HEK293 (cell line): ENCODE data around the gene MFAP5.
A peak's percentile ranks its signal among the peaks of the same experiment; 100 is the strongest.

Experiments used
- BCL11B ChIP-seq: fragments of 450-650 bp; formaldehyde crosslinking; IDR thresholded peaks from 2 replicates; pipeline ENCODE4 v1.5.1; 2016; ENCODE audit warnings: low read depth, missing biosample characterization, missing genetic modification characterization
- GLI2 ChIP-seq: fragments of 450-650 bp; formaldehyde crosslinking; IDR thresholded peaks from 2 replicates; pipeline ENCODE4; 2017; ENCODE audit warnings: missing biosample characterization, missing genetic modification characterization, low read depth, borderline replicate concordance
- GLIS1 ChIP-seq: fragments of 450-650 bp; formaldehyde crosslinking; IDR thresholded peaks from 2 replicates; pipeline ENCODE4 v1.5.1; 2016; ENCODE audit warnings: missing biosample characterization, missing genetic modification characterization
- HOXA7 ChIP-seq: sonication (generic); formaldehyde crosslinking; IDR thresholded peaks from 2 replicates; pipeline ENCODE4 v1.8.1; 2022; ENCODE audit warnings: missing genetic modification reagents, borderline replicate concordance
- HOXC10 ChIP-seq: sonication (generic); formaldehyde crosslinking; IDR thresholded peaks from 2 replicates; pipeline ENCODE4 v1.8.1; 2023; ENCODE audit warnings: mild to moderate bottlenecking, missing genetic modification reagents
- IKZF3 ChIP-seq: fragments of 450-650 bp; IDR thresholded peaks from 2 replicates; pipeline ENCODE4 v1.5.0; 2018; ENCODE audit warnings: missing biosample characterization, mild to moderate bottlenecking, missing genetic modification characterization, moderate library complexity
- KLF8 ChIP-seq: fragments of 450-650 bp; formaldehyde crosslinking; IDR thresholded peaks from 2 replicates; pipeline ENCODE4 v1.5.1; 2016; ENCODE audit warnings: missing biosample characterization, missing genetic modification characterization
- TCF7L2 ChIP-seq: IDR thresholded peaks from 2 replicates; pipeline ENCODE4 v1.6.1; 2011; ENCODE audit warnings: low read depth, mild to moderate bottlenecking, inconsistent platforms, low read length, moderate library complexity, borderline replicate concordance
- TRIM28 ChIP-seq: IDR thresholded peaks from 2 replicates; pipeline ENCODE4 v1.6.1; 2011; ENCODE audit warnings: low read length, control low read depth, borderline replicate concordance
- ZNF146 ChIP-seq: fragments of 450-650 bp; formaldehyde crosslinking; IDR thresholded peaks from 2 replicates; pipeline ENCODE4 v1.5.1; 2016; ENCODE audit warnings: missing biosample characterization, missing genetic modification characterization
- ZNF184 ChIP-seq: fragments of 450-650 bp; IDR thresholded peaks from 2 replicates; pipeline ENCODE4 v1.5.1; 2018; ENCODE audit warnings: missing biosample characterization, mild to moderate bottlenecking, missing genetic modification characterization
- ZNF302 ChIP-seq: fragments of 450-650 bp; formaldehyde crosslinking; IDR thresholded peaks from 2 replicates; pipeline ENCODE4 v1.5.1; 2016; ENCODE audit warnings: missing biosample characterization, missing genetic modification characterization, low read depth
- ZNF37A ChIP-seq: fragments of 450-650 bp; IDR thresholded peaks from 2 replicates; pipeline ENCODE4 v1.5.1; 2018; ENCODE audit warnings: missing biosample characterization, missing genetic modification characterization
- ZNF501 ChIP-seq: fragments of 450-650 bp; formaldehyde crosslinking; IDR thresholded peaks from 2 replicates; pipeline ENCODE4 v1.5.1; 2016; ENCODE audit warnings: missing biosample characterization, missing genetic modification characterization
- ZNF514 ChIP-seq: fragments of 450-650 bp; formaldehyde crosslinking; IDR thresholded peaks from 2 replicates; pipeline ENCODE4 v1.5.1; 2016; ENCODE audit warnings: missing biosample characterization, missing genetic modification characterization
- ZNF530 ChIP-seq: fragments of 450-650 bp; formaldehyde crosslinking; IDR thresholded peaks from 2 replicates; pipeline ENCODE4 v1.5.1; 2016; ENCODE audit warnings: low read depth, missing biosample characterization, missing genetic modification characterization
- ZNF558 ChIP-seq: fragments of 450-650 bp; formaldehyde crosslinking; IDR thresholded peaks from 2 replicates; pipeline ENCODE4 v1.5.1; 2016; ENCODE audit warnings: missing biosample characterization, missing genetic modification characterization
- ZNF571 ChIP-seq: fragments of 450-650 bp; formaldehyde crosslinking; IDR thresholded peaks from 2 replicates; pipeline ENCODE4 v1.5.0; 2017; ENCODE audit warnings: missing biosample characterization, missing genetic modification characterization
- ZNF610 ChIP-seq: fragments of 450-650 bp; formaldehyde crosslinking; IDR thresholded peaks from 2 replicates; pipeline ENCODE4 v1.5.1; 2016; ENCODE audit warnings: missing biosample characterization, missing genetic modification characterization, borderline replicate concordance
- ZNF621 ChIP-seq: fragments of 450-650 bp; formaldehyde crosslinking; IDR thresholded peaks from 2 replicates; pipeline ENCODE4 v1.5.1; 2017; ENCODE audit warnings: missing biosample characterization, missing genetic modification characterization
- ZNF623 ChIP-seq: fragments of 450-650 bp; formaldehyde crosslinking; IDR thresholded peaks from 2 replicates; pipeline ENCODE4 v1.5.1; 2016; ENCODE audit warnings: missing biosample characterization, missing genetic modification characterization
- ZNF76 ChIP-seq: fragments of 450-650 bp; formaldehyde crosslinking; IDR thresholded peaks from 2 replicates; pipeline ENCODE4; 2016; ENCODE audit warnings: low read depth, missing biosample characterization, missing genetic modification characterization, borderline replicate concordance
- ZNF785 ChIP-seq: fragments of 450-650 bp; formaldehyde crosslinking; IDR thresholded peaks from 2 replicates; pipeline ENCODE4 v1.5.1; 2016; ENCODE audit warnings: missing biosample characterization, missing genetic modification characterization
- ZNF843 ChIP-seq: fragments of 450-650 bp; formaldehyde crosslinking; IDR thresholded peaks from 2 replicates; pipeline ENCODE4 v1.5.1; 2016; ENCODE audit warnings: missing biosample characterization, missing genetic modification characterization
- TF ChIP-seq, protein P1 (sequence below): fragments of 450-650 bp; formaldehyde crosslinking; IDR thresholded peaks from 2 replicates; pipeline ENCODE4 v1.5.1; 2016; ENCODE audit warnings: missing biosample characterization, missing genetic modification characterization
- TF ChIP-seq, protein P2 (sequence below): fragments of 450-650 bp; formaldehyde crosslinking; IDR thresholded peaks from 2 replicates; pipeline ENCODE4 v1.5.1; 2016; ENCODE audit warnings: missing biosample characterization, missing genetic modification characterization, borderline replicate concordance
- TF ChIP-seq, protein P3 (sequence below): fragments of 450-650 bp; formaldehyde crosslinking; IDR thresholded peaks from 2 replicates; pipeline ENCODE4 v1.5.1; 2016; ENCODE audit warnings: missing biosample characterization, missing genetic modification characterization
- TF ChIP-seq, protein P4 (sequence below): fragments of 450-650 bp; formaldehyde crosslinking; IDR thresholded peaks from 2 replicates; pipeline ENCODE4 v1.5.1; 2016; ENCODE audit warnings: missing biosample characterization, missing genetic modification characterization
- TF ChIP-seq, protein P5 (sequence below): fragments of 450-650 bp; formaldehyde crosslinking; IDR thresholded peaks from 2 replicates; pipeline ENCODE4 v1.5.1; 2017; ENCODE audit warnings: missing biosample characterization, missing genetic modification characterization

Gene MFAP5

DNA sequence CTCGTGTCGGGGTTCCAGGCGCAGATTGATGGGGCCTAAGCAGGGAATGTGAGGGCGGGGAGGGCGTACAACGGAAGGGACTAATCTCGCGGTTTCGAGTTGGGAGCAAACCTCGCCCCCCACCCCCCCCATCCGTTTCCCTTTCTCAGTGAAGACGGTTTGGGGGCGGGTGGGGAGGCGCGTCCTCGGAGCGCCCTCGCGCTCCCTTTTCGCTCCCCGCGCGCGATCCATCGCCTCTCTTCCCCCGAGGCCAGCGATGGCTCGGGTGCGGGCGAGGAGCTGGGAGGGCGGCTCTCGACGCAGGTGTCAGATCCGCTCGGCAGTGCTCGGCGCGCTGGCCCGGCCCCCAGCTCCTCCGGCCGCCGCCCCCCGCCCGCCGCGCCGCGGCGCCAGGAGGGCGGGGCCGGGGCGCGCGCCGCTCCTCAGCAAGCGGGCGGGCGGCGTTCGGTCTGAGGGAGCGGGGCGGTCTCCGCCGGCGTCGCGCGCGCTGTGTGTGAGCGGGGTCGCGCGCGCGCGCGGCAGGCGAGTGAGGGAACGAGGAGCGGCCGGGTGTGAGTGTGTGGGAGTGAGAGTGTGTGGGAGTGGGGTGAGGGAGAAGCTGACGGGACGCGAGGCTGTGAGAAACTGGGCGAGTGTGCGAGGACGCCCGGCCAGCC lies 35.0 kb upstream of the MFAP5 start, which contains the start of gene RIMKLB (continued):
- TF ChIP-seq, protein P1, sequence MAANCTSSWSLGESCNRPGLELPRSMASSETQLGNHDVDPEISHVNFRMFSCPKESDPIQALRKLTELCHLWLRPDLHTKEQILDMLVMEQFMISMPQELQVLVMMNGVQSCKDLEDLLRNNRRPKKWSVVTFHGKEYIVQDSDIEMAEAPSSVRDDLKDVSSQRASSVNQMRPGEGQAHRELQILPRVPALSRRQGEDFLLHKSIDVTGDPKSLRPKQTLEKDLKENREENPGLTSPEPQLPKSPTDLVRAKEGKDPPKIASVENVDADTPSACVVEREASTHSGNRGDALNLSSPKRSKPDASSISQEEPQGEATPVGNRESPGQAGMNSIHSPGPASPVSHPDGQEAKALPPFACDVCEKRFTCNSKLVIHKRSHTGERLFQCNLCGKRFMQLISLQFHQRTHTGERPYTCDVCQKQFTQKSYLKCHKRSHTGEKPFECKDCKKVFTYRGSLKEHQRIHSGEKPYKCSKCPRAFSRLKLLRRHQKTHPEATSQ (tag by site-specific recombination): 0 out of 2 replicates have a peak, but pooled peaks have one; percentile 42
- TF ChIP-seq, protein P2, sequence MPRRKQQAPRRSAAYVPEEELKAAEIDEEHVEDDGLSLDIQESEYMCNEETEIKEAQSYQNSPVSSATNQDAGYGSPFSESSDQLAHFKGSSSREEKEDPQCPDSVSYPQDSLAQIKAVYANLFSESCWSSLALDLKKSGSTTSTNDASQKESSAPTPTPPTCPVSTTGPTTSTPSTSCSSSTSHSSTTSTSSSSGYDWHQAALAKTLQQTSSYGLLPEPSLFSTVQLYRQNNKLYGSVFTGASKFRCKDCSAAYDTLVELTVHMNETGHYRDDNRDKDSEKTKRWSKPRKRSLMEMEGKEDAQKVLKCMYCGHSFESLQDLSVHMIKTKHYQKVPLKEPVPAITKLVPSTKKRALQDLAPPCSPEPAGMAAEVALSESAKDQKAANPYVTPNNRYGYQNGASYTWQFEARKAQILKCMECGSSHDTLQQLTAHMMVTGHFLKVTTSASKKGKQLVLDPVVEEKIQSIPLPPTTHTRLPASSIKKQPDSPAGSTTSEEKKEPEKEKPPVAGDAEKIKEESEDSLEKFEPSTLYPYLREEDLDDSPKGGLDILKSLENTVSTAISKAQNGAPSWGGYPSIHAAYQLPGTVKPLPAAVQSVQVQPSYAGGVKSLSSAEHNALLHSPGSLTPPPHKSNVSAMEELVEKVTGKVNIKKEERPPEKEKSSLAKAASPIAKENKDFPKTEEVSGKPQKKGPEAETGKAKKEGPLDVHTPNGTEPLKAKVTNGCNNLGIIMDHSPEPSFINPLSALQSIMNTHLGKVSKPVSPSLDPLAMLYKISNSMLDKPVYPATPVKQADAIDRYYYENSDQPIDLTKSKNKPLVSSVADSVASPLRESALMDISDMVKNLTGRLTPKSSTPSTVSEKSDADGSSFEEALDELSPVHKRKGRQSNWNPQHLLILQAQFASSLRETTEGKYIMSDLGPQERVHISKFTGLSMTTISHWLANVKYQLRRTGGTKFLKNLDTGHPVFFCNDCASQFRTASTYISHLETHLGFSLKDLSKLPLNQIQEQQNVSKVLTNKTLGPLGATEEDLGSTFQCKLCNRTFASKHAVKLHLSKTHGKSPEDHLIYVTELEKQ (tag by site-specific recombination): peak; percentile 24; the same call in 1 of the 2 replicates
- TF ChIP-seq ZNF146 (tag by site-specific recombination) (0 out of 2 replicates have a peak, but pooled peaks have one; percentile 10), ZNF610 (tag by site-specific recombination) (peak; percentile 95), TRIM28 (no peak), ZNF530 (no peak), ZNF621 (no peak), TCF7L2 (no peak), ZNF558 (tag by site-specific recombination) (no peak), KLF8 (tag by site-specific recombination) (peak; percentile 89), ZNF514 (tag by site-specific recombination) (no peak), IKZF3 (tag by site-specific recombination) (no peak; the same call in 1 of the 2 replicates), ZNF623 (tag by site-specific recombination) (no peak), GLI2 (tag by site-specific recombination) (no peak), ZNF785 (tag by site-specific recombination) (peak; percentile 97), ZNF76 (tag by site-specific recombination) (peak; percentile 59), BCL11B (no peak), ZNF184 (no peak), HOXA7 (CRISPR knock-in tag) (no peak), ZNF501 (tag by site-specific recombination) (peak; percentile 10), ZNF843 (tag by site-specific recombination) (peak; percentile 53; the same call in 1 of the 2 replicates), ZNF571 (tag by site-specific recombination) (no peak), ZNF302 (no peak), HOXC10 (CRISPR knock-in tag) (no peak), ZNF37A (tag by site-specific recombination) (no peak), GLIS1 (tag by site-specific recombination) (peak; percentile 26)
- TF ChIP-seq, protein P3, sequence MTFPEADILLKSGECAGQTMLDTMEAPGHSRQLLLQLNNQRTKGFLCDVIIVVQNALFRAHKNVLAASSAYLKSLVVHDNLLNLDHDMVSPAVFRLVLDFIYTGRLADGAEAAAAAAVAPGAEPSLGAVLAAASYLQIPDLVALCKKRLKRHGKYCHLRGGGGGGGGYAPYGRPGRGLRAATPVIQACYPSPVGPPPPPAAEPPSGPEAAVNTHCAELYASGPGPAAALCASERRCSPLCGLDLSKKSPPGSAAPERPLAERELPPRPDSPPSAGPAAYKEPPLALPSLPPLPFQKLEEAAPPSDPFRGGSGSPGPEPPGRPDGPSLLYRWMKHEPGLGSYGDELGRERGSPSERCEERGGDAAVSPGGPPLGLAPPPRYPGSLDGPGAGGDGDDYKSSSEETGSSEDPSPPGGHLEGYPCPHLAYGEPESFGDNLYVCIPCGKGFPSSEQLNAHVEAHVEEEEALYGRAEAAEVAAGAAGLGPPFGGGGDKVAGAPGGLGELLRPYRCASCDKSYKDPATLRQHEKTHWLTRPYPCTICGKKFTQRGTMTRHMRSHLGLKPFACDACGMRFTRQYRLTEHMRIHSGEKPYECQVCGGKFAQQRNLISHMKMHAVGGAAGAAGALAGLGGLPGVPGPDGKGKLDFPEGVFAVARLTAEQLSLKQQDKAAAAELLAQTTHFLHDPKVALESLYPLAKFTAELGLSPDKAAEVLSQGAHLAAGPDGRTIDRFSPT: no peak
- TF ChIP-seq, protein P4, sequence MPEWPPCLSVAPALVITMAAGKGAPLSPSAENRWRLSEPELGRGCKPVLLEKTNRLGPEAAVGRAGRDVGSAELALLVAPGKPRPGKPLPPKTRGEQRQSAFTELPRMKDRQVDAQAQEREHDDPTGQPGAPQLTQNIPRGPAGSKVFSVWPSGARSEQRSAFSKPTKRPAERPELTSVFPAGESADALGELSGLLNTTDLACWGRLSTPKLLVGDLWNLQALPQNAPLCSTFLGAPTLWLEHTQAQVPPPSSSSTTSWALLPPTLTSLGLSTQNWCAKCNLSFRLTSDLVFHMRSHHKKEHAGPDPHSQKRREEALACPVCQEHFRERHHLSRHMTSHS: no peak
- TF ChIP-seq, protein P5, sequence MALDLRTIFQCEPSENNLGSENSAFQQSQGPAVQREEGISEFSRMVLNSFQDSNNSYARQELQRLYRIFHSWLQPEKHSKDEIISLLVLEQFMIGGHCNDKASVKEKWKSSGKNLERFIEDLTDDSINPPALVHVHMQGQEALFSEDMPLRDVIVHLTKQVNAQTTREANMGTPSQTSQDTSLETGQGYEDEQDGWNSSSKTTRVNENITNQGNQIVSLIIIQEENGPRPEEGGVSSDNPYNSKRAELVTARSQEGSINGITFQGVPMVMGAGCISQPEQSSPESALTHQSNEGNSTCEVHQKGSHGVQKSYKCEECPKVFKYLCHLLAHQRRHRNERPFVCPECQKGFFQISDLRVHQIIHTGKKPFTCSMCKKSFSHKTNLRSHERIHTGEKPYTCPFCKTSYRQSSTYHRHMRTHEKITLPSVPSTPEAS (tag by site-specific recombination): peak; percentile 36; the same call in 1 of the 2 replicates
